ENCODE measurements around the gene RRN3. TPM values are rescaled to one million over a fixed set of nuclear protein-coding genes. Genes with fewer than 3 reads are reported as not detected.
"Not testable (repeated sequence)": the region's sequence is repeated elsewhere in the genome, so short reads cannot be mapped to it uniquely, and the experiment has no call there.

RRN3 gene, protein sequence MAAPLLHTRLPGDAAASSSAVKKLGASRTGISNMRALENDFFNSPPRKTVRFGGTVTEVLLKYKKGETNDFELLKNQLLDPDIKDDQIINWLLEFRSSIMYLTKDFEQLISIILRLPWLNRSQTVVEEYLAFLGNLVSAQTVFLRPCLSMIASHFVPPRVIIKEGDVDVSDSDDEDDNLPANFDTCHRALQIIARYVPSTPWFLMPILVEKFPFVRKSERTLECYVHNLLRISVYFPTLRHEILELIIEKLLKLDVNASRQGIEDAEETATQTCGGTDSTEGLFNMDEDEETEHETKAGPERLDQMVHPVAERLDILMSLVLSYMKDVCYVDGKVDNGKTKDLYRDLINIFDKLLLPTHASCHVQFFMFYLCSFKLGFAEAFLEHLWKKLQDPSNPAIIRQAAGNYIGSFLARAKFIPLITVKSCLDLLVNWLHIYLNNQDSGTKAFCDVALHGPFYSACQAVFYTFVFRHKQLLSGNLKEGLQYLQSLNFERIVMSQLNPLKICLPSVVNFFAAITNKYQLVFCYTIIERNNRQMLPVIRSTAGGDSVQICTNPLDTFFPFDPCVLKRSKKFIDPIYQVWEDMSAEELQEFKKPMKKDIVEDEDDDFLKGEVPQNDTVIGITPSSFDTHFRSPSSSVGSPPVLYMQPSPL
- total RNA-seq = 31.5 TPM

DNA sequence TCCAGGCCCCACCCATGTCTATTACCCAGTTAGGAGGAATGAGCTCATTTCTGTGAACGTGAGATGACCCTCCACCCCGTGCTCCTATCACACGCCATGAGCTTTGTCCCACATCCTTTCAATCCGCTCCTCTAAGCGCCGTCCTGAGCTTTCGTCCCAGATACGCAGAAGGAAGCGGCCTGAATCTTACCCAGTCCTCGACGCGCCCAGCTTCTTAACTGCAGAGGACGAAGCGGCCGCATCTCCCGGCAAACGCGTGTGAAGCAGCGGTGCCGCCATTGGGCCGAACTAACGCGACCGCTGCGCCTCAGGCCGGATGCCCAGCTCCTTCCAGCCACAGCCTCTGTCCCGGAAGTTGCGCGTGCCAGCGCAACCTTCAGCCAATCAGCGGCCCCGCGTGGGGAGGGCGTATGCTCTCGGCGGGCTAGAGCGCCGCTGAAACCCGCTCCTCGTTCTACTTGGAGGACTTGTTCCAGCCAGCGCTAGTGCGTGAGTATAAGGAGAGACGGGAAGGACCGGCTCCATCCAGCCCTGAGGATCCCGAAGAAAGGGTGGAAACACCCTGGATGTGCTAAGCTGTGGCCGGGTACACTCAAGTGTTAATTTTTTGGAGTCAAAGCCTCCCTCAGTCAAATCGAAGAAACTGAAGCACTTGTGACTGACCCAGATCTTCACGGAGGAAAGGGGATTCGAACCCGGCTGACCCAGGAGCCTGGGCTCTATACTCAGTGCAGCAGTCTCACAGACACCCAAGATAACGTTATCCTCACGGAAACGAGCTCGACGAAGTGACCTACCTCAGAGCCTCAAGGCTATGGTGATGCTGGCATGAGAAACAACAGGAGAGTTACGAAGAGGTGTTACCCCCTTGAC lies at the start of gene RRN3:
RRN3 (minus strand) TSS at position 318 of the 873 bp plus-strand sequence; CDS start at position 279, 39 bp downstream.
- peak; percentile 84 for DNase-seq

DNA sequence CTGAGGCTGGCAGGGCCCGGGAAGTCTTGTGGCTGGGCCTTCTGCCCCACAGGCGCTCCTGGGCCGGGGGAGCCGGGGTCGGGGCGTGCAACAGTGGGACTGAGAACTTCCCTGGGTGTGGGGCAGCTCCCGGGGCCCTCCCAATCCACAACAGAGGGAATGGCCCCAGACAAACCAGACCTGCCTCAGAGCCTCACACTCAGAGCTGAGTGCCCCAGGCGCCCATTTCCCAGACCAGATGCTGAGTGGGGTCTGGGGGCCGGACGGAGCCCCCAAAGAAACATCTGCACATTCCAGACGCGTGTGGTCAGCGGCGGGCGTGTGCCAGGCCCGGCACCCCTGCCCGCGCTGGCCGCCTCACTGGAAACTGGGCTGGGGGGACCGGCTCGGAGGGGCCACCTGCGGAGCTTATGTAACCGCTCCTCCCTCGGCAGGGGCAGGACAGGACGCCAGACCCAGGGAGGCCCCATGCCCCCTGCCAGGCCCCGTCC lies 49.6 kb upstream of the RRN3 start:
- not testable (repeated sequence) for DNase-seq

DNA sequence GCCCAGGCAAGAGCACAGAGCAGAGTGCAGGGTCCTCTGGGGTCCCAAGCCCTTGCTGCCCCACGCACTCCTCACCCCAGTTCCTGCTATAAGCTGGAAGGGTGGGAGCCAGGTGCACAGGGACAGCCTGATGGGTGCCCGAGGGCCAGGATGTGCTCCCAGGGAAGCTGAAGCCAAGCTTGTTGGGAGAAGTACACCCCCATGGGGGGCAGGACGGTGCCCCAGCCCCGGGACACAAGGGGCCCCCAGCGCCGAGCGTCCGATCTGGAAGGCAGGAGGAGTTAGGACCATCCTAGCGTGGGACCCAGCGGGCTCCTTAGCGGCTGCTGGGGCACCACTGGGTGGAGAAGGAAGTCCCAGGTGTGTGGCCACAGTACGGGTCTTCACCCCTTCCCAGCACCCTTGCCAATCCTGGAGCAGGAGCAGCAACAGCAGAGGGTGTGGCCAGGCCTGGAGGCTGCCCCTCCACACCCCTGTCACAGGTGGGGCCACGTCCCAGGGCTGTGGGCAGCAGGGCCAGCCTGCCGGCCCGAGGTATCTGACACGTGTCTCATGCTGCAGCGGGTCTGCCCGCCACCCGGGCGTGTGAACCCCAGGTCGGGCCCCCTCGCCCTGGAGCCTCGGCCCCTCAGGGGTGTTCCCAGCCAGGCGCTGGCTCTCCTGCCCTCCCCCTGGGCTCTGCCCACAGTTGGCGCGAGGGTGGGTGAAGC lies 49.0 kb upstream of the RRN3 start:
- DNase-seq = not testable (repeated sequence)

DNA sequence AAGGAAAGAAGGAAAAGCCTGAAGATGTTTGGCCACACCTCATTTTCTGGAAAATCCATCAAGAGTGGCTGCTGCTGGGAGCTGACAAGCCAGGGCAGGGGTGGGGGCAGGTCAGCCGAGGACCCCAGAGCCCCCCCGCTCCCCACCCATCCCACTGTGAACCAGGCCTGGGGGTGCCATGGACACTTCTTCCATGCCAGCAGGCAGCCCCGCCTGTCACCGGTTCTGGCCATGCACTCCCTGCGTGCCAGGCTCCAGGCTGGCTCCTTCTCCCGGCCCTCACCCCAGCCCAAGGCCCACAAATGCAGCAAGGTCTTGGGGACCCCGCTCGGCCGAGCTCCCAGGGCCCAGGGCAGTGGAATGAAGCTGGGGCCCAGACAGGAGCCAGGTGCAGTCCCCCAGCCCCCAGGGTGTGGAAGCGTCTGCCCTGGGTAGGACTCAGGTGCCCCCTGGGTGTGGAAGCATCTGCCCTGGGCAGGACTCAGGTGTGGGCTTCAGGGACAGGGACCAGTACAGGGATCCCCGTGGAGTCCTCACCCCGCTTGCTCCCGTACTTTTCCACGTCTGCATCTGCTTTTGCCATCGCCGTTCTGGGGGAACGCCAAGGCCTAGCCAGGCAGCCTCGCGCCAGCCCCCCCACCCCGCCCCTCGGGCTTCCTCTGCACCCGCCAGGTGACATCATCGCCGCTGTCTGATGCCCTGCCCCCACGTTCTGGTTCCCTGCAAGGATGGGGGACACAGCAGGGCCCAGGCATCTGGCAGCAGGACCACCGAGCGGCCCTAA lies 48.2 kb upstream of the RRN3 start:
- not testable (repeated sequence) for DNase-seq

DNA sequence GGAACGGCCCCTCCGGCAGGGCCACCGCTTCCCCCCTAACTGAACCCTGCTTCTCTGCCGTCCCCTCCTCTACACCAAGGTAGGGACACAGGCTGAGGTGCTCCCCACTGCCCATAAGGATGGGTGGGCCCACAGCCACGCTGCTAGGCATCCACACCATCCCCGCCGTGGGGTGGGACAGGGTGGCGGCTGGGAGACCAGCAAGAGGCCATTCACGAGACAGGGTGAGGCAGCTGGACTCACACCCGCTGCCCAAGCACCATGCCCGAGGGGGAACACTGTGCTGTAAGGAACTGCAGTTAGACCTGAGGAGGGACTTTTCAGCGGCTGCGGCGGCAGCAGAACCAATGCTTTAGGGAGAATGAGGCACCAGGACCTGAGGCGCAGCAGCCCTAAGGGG lies 47.5 kb upstream of the RRN3 start:
- DNase-seq = no peak

DNA sequence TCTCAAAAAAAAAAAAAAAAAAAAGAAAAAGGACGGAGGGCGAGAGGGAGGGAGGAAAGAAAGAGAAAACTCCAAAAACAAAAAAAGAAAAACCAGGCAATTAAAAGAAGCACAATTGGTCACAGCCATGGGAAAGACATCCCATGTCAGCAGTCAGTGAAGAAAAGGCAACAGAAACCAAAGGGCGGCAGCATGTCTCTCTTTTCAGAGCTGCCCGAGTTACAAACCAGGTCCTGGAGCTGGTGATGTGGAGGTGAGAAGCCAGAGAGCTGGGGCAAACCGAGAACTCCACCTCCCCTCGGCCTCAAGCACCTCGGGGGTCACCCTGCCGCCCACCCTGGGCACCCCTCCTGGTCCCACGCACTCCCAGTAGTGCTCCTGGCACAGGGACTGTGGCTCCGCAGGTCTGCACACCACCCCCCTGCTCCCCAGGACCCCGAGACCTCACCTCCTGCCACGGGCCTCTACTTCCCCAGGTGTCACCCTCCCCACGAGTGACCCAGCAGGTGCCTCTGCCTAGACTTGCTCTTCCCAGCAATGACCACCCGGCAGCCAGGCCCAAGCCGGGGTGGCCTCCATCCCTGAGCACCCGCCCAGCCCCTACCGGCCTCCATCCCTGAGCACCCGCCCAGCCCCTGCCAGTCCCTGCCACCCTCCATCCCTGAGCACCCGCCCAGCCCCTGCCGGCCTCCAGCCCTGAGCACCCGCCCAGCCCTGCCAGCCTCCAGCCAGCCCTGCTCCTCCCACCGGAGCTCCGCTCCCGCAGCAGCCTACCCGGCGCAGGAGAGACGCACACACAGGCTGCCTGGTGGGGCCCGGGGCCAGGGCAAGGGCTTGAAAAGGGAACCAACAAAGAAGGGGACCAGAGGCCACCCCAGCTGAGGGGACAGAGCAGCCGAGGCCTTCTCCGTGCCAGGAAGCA lies 46.6 kb upstream of the RRN3 start:
- not testable (repeated sequence) for DNase-seq

DNA sequence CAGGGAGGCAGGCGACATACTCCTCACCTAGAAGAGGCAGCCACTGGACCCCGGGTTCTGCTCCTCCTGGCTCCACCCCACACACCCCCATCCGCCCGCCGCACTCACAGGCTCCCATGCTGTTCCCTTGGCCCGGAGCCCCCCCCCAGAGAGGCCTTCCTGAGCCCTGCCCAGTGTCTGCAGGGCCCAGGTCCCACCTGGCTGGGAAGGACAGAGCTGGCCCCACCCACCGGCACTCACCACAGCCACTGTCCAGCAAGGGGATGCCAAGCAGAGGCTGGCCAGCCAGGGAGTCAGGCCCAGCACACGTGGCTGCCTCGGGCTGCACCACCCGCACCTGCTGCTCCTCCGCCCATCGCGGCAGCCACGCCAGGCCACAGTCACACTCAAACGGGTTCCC lies 43.4 kb upstream of the RRN3 start:
- not testable (repeated sequence) for DNase-seq

DNA sequence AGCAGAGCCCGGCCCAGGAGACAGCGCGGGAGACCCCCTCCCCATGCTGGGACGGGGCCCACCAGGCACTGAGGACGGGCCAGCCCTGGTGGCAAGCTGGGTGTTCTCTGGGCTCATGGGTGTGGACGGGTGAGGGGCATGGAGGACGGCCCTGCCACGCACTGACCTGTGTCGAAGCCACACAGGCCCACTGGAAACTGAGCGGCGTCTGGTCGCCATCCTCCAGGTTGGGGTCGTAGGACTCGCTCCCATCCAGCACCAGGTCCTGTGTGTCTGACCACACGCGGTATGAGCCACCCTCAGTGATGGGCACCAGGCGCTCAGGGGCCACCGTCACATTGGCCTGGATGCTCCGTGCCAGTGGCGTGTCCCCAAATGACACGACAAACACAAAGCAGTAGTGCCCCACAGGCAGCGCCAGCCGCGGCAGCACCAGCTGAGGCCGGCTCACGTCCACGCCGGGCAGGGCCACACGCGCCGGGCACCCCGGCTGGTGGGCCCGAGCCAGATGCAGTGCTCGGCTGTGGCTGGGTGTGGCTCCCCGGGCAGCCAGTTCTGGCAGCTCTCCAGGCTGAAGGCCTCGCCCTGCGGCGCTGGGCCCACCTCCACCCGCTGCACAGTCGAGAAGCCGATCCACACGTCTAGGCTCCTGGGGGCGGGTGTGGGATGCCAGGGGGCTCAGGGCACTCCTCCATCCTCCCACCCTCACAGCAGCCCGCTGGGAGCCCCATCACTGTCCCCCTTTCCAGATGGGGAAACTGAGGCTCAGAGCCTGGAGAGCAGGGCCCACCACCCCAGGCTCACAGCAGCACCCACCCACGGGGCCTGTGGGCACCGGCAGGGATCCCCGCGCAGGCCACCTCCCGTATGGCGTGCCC lies 41.6 kb upstream of the RRN3 start:
- DNase-seq = not testable (repeated sequence)

DNA sequence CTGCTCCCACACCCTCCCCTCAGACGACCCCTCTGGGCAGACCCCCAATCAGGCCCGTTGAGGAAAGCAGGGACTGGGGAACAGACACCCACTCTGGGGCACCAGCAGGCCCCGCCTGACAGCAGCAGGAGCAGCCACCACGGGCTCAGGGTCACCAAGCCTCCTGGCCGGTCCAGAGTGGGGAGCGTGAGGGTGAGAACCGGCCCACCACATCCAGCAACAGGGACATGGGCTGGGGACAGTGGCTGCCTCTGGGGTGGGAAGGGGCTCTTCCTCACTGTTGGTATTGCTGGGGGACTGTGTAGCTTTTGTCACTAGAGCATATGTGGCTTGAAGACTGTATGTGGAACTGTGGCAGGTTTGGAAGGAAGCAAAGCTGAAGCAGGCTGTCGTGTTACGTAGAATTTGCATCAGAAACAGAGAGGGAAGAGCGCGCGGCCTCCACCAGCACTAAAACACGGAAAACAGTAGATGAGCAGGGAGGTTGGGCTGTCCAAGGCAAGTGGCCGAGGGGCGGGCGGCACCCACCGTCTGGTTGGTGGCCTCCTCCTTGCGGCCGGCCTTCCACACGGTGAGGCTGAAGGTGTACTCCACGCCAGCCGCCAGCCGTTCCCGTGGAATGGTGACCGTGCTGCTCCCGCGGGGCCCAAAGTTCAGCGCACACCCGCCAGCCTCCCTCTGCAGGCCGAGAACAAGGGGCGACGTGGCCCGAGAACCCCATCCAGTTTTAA lies 40.8 kb upstream of the RRN3 start:
- DNase-seq = not testable (repeated sequence)

DNA sequence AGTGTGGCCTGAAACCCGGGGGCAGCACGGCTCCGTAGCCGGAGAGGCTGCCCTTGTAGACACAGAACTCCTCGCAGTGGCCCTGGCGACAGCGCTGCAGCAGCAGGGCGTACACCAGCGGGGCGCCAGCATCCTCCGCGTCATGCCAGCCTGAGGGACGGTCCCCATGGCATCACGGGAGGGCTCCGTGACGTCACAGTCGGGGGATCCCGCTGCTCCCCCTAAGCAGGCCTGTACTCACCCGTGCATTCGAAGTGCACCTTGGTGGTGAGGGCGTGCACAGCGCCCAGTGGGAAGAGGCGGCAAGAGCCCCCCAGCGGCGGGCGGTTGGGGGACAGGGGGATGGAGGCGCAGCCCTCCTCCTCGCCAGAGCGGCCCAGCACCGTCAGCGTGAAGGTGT lies 39.5 kb upstream of the RRN3 start:
- not testable (repeated sequence) for DNase-seq

DNA sequence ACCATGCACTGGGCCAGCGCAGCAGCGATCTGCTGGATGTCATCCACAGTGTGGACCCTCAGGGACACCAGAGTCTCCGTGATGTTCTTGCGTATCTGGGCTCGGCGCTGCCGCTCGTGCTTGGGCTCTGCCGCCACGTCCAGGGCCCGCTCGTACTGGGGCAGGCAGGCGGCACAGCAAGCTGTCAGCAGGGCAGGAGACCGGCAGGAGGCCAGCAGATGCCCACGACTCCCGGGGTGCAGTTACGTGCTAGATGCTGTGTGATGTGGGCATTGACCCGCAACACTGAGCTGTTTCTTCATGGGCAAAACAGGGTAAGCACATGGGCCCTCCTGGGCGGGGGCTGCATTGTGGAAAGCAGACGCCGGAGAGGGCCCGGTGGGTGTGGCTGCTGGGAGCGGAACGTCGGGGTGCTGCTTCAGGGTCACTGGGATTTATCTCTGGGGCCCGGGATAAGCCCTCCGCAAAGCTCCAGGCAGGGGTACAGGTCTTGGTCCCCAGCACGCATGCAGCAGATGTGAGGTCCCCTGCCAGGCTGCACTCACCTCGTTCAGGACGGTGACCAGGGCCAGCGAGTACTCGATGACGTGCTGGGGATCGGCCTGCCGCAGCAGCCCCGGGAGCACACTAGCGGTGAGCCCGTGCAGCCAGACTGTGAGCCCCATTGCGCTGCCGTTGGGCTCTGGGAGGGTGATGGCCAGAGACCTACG lies 38.8 kb upstream of the RRN3 start:
- not testable (repeated sequence) for DNase-seq

DNA sequence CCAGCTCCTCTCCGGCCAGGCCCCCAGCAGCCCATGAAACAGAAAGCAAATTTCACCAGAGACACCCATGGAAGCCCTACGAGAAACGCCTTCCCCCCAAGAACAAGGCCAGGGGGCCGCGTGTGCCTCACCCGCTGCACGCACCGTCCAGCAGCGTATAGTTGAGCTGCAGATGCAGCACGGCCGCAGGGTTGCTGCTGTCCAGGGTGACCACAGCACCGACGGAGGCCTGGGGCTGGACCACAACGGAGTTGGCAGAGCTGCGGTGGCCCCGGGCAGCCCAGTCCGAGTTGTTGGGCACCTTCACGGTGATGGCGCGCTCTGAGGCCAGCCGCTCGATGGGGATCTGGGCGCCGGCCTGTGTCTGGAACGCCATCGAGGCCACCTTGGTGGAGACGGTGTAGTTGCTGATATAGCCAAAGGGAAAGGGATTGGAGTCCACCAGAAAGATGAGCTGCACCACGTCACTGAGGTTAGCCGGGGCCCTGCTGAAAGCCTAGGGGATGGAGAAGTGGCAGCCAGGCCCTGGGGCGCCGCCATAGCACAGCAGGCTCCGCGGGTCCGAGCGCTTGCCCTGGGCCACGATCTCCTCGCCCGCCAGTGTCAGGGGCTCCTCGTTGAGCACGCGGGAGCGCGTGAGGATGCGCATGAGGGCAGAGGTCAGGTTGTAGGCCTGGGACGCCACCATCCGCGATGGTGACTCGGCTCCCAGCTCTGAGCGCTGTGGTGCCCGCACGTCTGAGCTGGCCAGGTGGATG lies 37.0 kb upstream of the RRN3 start:
- DNase-seq = not testable (repeated sequence)

DNA sequence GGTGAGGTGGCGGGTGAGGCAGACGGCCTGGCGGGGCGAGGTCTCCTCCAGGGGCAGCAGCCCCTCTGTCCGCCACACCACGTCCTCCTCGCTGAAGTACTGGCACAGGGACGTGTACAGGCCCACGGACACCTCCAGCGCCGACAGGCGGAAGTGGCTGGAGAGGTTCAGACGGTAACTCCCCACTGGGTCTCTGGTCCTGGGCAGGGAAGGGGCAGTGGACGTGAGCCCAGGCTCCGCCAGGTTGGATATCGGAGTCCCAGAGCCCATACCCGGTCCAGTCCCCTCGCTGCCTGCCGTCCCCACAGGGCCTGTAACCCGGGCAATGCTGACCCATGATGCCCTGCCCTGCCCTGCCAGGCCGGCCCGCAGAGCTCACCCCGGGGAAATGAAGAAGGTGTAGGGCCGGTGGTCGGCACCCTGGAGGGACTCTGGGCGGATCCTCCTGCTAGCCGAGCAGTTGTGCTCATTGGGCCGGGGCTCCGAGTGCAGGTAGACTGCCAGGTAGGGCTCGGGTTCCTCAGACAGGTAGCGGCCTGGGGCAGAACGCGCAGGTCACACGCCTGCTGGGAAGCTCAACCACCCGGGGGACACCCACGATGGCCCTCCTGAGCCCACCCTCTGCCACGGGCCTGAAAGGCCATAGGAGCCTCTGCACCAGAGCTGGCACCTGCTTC lies 36.3 kb upstream of the RRN3 start:
- not testable (repeated sequence) for DNase-seq

DNA sequence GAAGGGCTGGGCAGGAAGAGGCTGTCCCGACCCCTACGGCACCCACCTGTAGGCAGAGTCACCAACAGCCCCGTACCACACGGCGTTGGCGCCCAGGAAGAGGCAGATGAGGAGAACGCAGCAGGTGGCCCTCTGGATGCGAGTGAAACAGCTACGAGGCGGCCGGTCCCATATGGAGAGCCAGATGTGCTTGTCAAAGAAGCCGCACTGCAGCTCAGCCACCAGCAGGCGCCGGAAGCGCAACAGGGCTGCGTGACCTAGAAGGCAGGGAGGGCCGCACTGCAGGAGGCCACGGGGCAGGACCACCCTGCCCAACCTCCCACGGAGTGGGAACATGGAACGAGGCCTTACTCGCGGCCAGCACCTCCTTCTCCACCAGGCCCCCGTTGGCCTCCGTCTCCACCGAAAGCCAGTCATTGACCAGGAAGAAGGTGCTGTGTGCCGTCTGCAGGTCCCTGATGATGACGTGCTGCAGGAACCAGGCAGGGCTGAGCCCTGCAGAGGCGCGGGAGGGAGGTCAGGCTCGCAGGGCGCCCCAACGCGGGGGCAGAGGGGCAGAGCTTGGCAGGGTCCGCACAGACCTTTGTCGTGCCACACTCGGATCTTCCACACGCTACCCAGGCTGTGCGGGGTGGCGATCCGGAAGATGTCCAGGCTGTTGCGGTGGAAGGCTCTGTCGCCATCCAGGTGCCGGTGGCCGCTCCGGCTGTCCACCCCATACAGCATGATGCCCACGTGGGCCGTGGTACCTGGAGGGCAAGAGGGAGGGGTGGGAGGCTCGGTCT lies 33.8 kb upstream of the RRN3 start:
- not testable (repeated sequence) for DNase-seq

DNA sequence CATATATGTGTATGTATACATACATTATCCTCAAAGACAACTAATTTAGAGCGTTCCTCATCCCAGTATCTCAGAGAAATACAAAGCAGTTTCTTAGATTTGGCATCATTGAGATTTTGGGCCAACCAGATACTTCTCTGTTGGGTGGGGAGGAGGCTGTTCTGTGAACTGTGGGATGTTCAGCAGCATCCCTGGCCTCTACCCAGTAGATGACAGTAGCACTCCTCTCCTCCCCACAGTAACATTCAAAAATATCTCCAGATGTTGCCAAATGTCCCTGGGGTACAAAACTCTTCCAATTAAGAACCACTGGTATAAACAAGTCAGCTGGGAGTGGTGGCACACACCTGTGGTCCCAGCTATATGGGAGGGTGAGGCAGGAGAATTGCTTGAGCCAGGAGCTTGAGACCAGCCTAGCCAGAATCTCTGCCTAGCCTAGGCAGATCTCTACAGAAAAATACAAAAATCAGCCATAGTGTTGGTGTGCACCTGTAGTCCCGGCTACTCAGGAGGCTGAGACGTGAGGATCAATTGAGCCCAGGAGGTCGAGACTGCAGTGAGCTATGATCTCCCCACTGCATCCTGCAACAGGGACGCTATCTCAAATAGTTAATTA lies 6.4 kb upstream of the RRN3 start:
- not testable (repeated sequence) for DNase-seq

Data from skin of body (tissue), 2 donors.